Muscle layer of duodenum (tissue), 2 donors: ENCODE data around the gene ADAMTS13.

ENCODE experiments used
- H3K27ac ChIP-seq: one replicate; pipeline ENCODE4 v1.7.0; 2013; ENCODE audit warnings: mild to moderate bottlenecking, low read length
- H3K27me3 ChIP-seq: one replicate; pipeline ENCODE4 v1.7.0; 2013; ENCODE audit warnings: low read depth, mild to moderate bottlenecking, control low read depth, low read length
- H3K36me3 ChIP-seq, 2 donors: one replicate each; pipeline ENCODE4 v1.7.0; 2013; ENCODE audit warnings: low read length in 2 of 2, control low read depth in 1 of 2, mild to moderate bottlenecking in 1 of 2; ENCODE audit not compliant: insufficient read depth in 2 of 2, control insufficient read depth in 1 of 2
- H3K4me1 ChIP-seq, 2 donors: one replicate each; pipeline ENCODE4 v1.7.0; 2013; ENCODE audit warnings: low read length in 2 of 2, mild to moderate bottlenecking in 2 of 2, control low read depth in 1 of 2, moderate library complexity in 1 of 2; ENCODE audit not compliant: insufficient read depth in 2 of 2, control insufficient read depth in 1 of 2
- H3K4me3 ChIP-seq, 2 donors: one replicate each; pipeline ENCODE4 v1.7.0; 2013; ENCODE audit warnings: low read length in 2 of 2, low read depth in 1 of 2, mild to moderate bottlenecking in 1 of 2
- H3K9me3 ChIP-seq, 2 donors: one replicate each; pipeline ENCODE4 v1.7.0; 2013; ENCODE audit warnings: low read length in 2 of 2, control low read depth in 1 of 2, mild to moderate bottlenecking in 1 of 2; ENCODE audit not compliant: control insufficient read depth in 1 of 2
- donor health status: healthy.

Gene ADAMTS13

GRCh38 chr9:133474853-133475252 is 52.7 kb downstream of the ADAMTS13 start:
- Histone ChIP-seq H3K4me1 (peaks cover 0 to 16% of the 10 kb centered on the region in 2 donors), H3K27ac (no peak overlapping the region), H3K4me3 (no peak overlapping the region), H3K9me3 (no peaks in the 10 kb centered on the region), H3K27me3 (no peaks in the 10 kb centered on the region), H3K36me3 (no peaks in the 10 kb centered on the region)

DNA sequence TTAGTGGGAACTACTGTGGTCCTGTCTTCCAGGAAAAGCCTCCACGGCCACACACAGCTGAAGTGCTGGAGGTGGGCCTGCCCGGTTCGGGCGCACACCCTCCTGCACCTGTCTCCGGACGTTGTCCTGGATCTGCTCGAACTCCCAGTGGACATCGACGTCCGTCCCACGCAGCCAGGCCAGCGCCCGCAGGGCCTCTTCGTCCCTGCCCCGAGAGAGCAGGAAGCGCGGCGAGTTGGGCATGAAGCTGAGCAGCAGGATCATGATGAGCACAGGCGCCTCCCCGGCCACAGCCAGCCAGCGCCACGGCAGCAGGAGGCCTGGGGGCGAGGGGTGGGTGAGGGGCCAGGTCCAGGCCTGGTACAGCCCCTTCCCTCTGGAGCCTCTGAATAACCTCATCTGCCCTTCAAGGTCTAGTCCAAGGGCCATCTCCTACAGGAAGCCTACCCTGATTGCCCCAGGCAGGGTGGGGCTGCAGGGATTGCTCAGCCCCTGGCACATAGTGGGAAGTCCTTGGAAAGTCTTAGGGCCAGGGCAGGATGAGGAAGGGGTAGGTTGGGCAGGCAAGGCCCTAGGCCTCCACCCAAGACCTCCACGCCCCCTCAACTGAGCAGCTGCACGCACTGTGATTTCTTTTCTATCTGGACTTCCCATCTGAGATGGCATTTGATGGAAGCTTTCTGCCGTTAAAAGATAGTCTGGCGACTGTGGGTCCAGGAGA is 53.3 kb downstream of the ADAMTS13 start:
- Histone ChIP-seq H3K4me3 (no peak overlapping the region), H3K4me1 (peaks cover 0 to 16% of the 10 kb centered on the region in 2 donors), H3K27ac (no peak overlapping the region), H3K36me3 (no peaks in the 10 kb centered on the region), H3K27me3 (no peaks in the 10 kb centered on the region), H3K9me3 (no peaks in the 10 kb centered on the region)

GRCh38 chr9:133476036-133476931 is 54.1 kb downstream of the ADAMTS13 start:
- no peak overlapping the region for H3K27ac ChIP-seq
- no peaks in the 10 kb centered on the region for H3K36me3 ChIP-seq
- no peaks in the 10 kb centered on the region for H3K9me3 ChIP-seq
- H3K4me1 ChIP-seq = peaks cover 0 to 16% of the 10 kb centered on the region in 2 donors
- no peak overlapping the region for H3K4me3 ChIP-seq
- no peaks in the 10 kb centered on the region for H3K27me3 ChIP-seq

- Histone ChIP-seq H3K27me3 (no peaks in the 10 kb centered on the region), H3K36me3 (no peaks in the 10 kb centered on the region), H3K4me1 (peaks cover 0 to 16% of the 10 kb centered on the region in 2 donors), H3K9me3 (no peaks in the 10 kb centered on the region), H3K27ac (no peak overlapping the region), H3K4me3 (no peak overlapping the region)
Measured at GRCh38 chr9:133476941-133477340, 54.8 kb downstream of the ADAMTS13 start.

- Histone ChIP-seq H3K4me3 (no peak overlapping the region), H3K36me3 (no peaks in the 10 kb centered on the region), H3K9me3 (no peaks in the 10 kb centered on the region), H3K4me1 (peaks cover 0 to 16% of the 10 kb centered on the region in 2 donors), H3K27me3 (no peaks in the 10 kb centered on the region), H3K27ac (no peak overlapping the region)
Measured at GRCh38 chr9:133477461-133477860, 55.3 kb downstream of the ADAMTS13 start.

GRCh38 chr9:133477992-133478850 is 56.1 kb downstream of the ADAMTS13 start:
- H3K36me3 ChIP-seq = no peaks in the 10 kb centered on the region
- no peaks in the 10 kb centered on the region for H3K9me3 ChIP-seq
- peaks cover 0 to 16% of the 10 kb centered on the region in 2 donors for H3K4me1 ChIP-seq
- H3K4me3 ChIP-seq = peak overlapping the region; percentile 21 to 80
- no peaks in the 10 kb centered on the region for H3K27me3 ChIP-seq
- no peak overlapping the region for H3K27ac ChIP-seq

GRCh38 chr9:133478851-133479711 is 56.9 kb downstream of the ADAMTS13 start, which contains the start of gene SLC2A6:
SLC2A6 (minus strand) TSS chr9:133479099; CDS start chr9:133479059, 40 bp downstream.
- Histone ChIP-seq H3K36me3 (no peaks in the 10 kb centered on the region), H3K4me1 (peaks cover 0 to 16% of the 10 kb centered on the region in 2 donors), H3K27ac (no peak within 1 kb of the TSS)

GRCh38 chr9:133483611-133484010 is 61.4 kb downstream of the ADAMTS13 start:
- Histone ChIP-seq H3K27ac (no peak overlapping the region), H3K4me1 (peaks cover 0 to 10% of the 10 kb centered on the region in 2 donors), H3K36me3 (no peaks in the 10 kb centered on the region), H3K27me3 (no peaks in the 10 kb centered on the region), H3K4me3 (no peak overlapping the region), H3K9me3 (no peaks in the 10 kb centered on the region)

More at GRCh38 chr9:133478851-133479711, 56.9 kb downstream of the ADAMTS13 start, which contains the start of gene SLC2A6:
- Histone ChIP-seq H3K27me3 (no peaks in the 10 kb centered on the region), H3K9me3 (no peaks in the 10 kb centered on the region), H3K4me3 (peak within 1 kb of the TSS; percentile 56 to 80)

DNA sequence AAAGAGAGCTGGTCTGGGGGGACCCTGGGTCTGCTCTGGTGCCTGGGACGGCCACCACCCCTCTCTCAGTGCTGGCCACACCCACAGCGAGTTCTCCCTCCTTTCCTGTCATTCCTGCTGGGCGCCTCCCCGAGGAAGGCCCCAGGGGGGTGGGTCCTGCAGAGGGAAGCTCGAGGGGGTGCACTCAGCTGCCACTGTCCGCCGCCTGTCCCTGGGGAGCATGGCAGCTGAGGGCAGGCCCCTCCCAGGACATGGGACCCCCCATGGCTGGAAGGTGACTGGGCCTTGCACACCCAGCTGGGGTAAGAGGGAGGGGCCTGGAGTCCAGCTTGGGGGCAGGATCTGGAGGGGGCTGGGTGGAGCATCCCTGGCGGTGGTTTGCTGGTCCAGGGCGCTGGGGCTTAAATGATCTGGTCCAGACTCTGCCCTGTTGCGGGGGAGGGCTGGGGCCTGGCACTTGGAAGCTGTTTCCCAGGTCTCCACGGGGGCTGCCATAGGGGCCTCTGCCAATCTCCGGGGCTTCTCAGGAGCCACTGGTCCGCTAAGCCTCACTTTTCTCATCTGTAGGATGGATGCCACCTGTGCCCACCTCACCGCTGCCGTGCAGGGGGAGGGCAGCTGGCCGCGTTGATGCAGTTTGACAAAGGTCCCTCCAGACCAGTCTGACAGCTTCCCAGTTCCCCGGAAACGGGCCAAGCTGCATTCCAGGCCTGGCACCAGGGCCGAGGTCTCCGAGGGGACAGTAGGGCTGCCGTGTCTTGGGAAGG is 62.7 kb downstream of the ADAMTS13 start:
- H3K4me3 ChIP-seq = no peak overlapping the region
- no peak overlapping the region for H3K27ac ChIP-seq
- H3K36me3 ChIP-seq = no peaks in the 10 kb centered on the region
- no peaks in the 10 kb centered on the region for H3K9me3 ChIP-seq
- no peaks in the 10 kb centered on the region for H3K4me1 ChIP-seq
- no peaks in the 10 kb centered on the region for H3K27me3 ChIP-seq
